ENCODE results near the gene ENTPD8. TPM values are rescaled to one million over a fixed set of nuclear protein-coding genes. Genes with fewer than 3 reads are reported as not detected.

The ENTPD8 gene
- total and polyA plus RNA-seq, 10 of the 15 experiments (the other 5 are each of a cell fraction or from before 2014, with no cell fraction given), result not detected

- TF ChIP-seq RFX5 (IDR thresholded peaks at IDR 0.05; ENCODE audit: low read depth, low read length), result peak; percentile 22; the same call in 1 of the 2 replicates
- peak; percentile 26; the same call in 1 of the 2 replicates for TF ChIP-seq YY1 (IDR thresholded peaks at IDR 0.05; ENCODE audit: low read depth, low read length)
- TF ChIP-seq ZNF24 (IDR thresholded peaks at IDR 0.05), result no peak
- TF ChIP-seq MAX (IDR thresholded peaks at IDR 0.05; ENCODE audit: low read depth, low read length), result 0 out of 2 replicates have a peak, but pooled peaks have one; percentile 11
- TF ChIP-seq ATF7 (IDR thresholded peaks at IDR 0.05; ENCODE audit: low read depth), result peak; percentile 62
- TF ChIP-seq NR2C1 (IDR thresholded peaks at IDR 0.05), result peak; percentile 28
- TF ChIP-seq MTA3 (IDR thresholded peaks at IDR 0.05; ENCODE audit: borderline replicate concordance, low read length), result no peak
- peak; percentile 70; the same call in 1 of the 2 replicates for TF ChIP-seq SMARCA5 (IDR thresholded peaks at IDR 0.05)
- peak; percentile 67 to 96; a peak in 3 of 4 replicates for TF ChIP-seq BHLHE40 (IDR thresholded peaks at IDR 0.05; ENCODE audit: borderline replicate concordance in 1 of 2, low read depth in 2 of 2, low read length in 1 of 2)
- TF ChIP-seq ZNF687 (IDR thresholded peaks at IDR 0.05), result 0 out of 2 replicates have a peak, but pooled peaks have one; percentile 32
- peak; percentile 79 for TF ChIP-seq IKZF1 (conservative IDR thresholded peaks at IDR 0.05)
- 0 out of 2 replicates have a peak, but pooled peaks have one; percentile 22 for TF ChIP-seq PAX5 (IDR thresholded peaks at IDR 0.05; ENCODE audit: borderline replicate concordance, low read depth, low read length)
- 0 out of 2 replicates have a peak, but pooled peaks have one; percentile 31 for TF ChIP-seq NBN (IDR thresholded peaks at IDR 0.05)
- TF ChIP-seq RB1 (IDR thresholded peaks at IDR 0.05; ENCODE audit: borderline replicate concordance), result 0 out of 2 replicates have a peak, but pooled peaks have one; percentile 53
- peak; percentile 91 for TF ChIP-seq CREB1 (IDR thresholded peaks at IDR 0.05; ENCODE audit: low read depth)
- 0 out of 2 replicates have a peak, but pooled peaks have one; percentile 32 for TF ChIP-seq NFXL1 (IDR thresholded peaks at IDR 0.05; ENCODE audit: borderline replicate concordance)
- peak; percentile 81 for TF ChIP-seq SP1 (IDR thresholded peaks at IDR 0.05; ENCODE audit: low read depth, low read length)
- no peak for TF ChIP-seq ESRRA (IDR thresholded peaks at IDR 0.05; ENCODE audit: low read length)
- TF ChIP-seq JUND (IDR thresholded peaks at IDR 0.05; ENCODE audit: low read depth, low read length), result no peak
- TF ChIP-seq POLR2AphosphoS2 (IDR thresholded peaks at IDR 0.05; ENCODE audit: low read depth, low read length), result no peak
- TF ChIP-seq MXI1 (IDR thresholded peaks at IDR 0.05; ENCODE audit: low read depth, low read length), result peak; percentile 55
Measured at GRCh38 chr9:137459152-137459600, 18.0 kb upstream of the ENTPD8 start, which contains the start of gene NSMF (continued).
